22Rv1 (cell line): ENCODE measurements around the gene ISM1.

Experiments used
- ZFX ChIP-seq: fragments of 450-650 bp; IDR thresholded peaks from 2 replicates; pipeline ENCODE4 v1.6.1; 2017; ENCODE audit warnings: antibody characterized with exemption, borderline replicate concordance
- TF ChIP-seq, protein P1 (sequence below): fragments of 450-650 bp; IDR thresholded peaks from 2 replicates; pipeline ENCODE4 v1.5.1; 2017; ENCODE audit warnings: mild to moderate bottlenecking

DNA sequence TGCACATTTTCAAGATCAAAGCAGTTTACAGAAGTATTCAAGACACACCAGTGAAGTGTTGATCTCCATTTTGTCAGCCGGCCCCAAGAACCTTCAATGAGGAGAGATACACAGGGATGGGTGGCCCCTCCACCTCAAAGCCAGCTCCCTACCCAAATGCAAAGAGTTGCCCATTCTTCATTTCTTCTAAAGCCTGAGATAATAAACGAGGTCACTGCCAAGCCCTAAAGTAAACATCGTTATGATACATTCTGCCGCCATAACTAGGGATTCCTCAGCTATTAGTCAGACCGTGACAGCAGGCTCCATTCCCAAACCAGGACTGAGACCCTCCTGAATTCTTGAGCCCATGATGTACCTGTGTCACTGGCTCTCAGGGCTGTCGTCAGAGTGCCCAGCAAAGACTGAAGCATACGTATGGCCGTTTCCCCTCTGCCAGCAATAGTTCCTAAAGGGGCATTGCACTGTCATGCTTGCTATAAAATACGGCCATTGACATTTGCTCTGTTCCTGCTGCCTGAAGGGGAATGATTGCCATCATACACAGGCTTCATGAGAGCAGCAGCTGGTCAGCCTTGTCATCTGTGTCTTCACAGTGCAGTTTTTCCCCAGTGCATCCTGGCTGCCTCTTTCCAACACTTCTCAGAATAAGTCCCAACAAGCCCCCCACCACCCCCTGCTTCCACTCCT is 41.7 kb downstream of the ISM1 start:
- TF ChIP-seq, protein P1, sequence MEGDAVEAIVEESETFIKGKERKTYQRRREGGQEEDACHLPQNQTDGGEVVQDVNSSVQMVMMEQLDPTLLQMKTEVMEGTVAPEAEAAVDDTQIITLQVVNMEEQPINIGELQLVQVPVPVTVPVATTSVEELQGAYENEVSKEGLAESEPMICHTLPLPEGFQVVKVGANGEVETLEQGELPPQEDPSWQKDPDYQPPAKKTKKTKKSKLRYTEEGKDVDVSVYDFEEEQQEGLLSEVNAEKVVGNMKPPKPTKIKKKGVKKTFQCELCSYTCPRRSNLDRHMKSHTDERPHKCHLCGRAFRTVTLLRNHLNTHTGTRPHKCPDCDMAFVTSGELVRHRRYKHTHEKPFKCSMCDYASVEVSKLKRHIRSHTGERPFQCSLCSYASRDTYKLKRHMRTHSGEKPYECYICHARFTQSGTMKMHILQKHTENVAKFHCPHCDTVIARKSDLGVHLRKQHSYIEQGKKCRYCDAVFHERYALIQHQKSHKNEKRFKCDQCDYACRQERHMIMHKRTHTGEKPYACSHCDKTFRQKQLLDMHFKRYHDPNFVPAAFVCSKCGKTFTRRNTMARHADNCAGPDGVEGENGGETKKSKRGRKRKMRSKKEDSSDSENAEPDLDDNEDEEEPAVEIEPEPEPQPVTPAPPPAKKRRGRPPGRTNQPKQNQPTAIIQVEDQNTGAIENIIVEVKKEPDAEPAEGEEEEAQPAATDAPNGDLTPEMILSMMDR: no peak
- TF ChIP-seq ZFX: no peak
